ENCODE measurements around the gene LGR6. TPM values are rescaled to one million over a fixed set of nuclear protein-coding genes. Genes with fewer than 3 reads are reported as not detected.

LGR6 gene
- total and polyA plus RNA-seq, 2 of the 4 experiments (the other 2 are of a cell fraction): not detected

DNA sequence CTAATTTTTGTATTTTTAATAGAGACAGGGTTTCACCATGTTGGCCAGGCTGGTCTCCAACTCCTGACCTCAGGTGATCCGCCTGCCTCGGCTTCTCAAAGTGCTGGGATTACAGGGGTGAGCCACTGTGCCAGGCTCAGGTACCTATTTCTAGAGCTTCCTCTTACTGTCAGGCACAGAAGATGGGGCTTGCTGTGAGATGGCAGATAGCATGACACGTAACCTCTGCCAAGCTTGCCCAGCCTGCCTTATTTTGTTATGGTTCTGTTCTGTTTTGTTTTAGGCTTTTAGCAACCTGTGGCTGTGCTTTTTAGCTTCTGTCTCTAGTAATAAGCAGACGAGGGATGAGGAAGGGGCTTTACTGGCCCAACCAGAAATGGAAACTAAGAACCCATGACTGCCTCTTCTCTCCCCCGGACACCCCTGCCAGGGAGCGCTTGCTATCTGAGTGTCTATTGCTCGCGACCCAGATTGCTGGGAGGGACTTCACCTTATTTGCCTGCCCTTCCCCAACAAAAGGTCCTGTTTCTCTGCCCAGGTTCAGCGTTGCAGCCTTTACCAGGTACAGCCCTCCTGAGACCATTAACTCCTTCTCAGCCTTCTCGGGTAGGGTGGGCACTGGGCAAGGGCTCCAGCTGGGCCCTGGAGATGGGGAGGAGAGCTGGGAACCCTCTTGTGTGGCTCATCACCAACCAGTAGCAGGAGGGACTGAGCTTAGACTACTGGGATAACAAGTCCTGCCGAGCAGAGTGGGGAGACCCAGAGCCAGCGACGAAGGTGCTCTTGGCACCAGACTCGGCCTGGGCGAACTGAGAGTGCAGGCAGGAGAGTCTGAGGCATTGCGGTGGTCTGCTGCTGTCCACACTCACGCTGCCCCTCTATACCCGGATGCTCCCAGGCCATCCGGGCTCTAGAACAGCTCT lies 13.5 kb upstream of the LGR6 start:
- no peak overlapping the region for H3K9ac ChIP-seq (ENCODE audit: low read depth, low read length)
- no peak overlapping the region for H4K91ac ChIP-seq (ENCODE audit: insufficient read depth, low read depth, low read length)
- DNase-seq: no peak
- H3K4ac ChIP-seq (ENCODE audit: low read depth, low read length): no peak overlapping the region
- H3K36me3 ChIP-seq (ENCODE audit: control insufficient read depth, insufficient read depth, low read length): no peaks in the 10 kb centered on the region
- H3K27me3 ChIP-seq (ENCODE audit: control insufficient read depth, insufficient read depth, low read length): peaks cover 72% of the 10 kb centered on the region
- no peak overlapping the region for H2AK5ac ChIP-seq (ENCODE audit: low read depth, low read length)
- POLR2A ChIA-PET (ENCODE audit: unreplicated experiment): no interaction called here
- no peaks in the 10 kb centered on the region for H3K4me1 ChIP-seq (ENCODE audit: control insufficient read depth, insufficient read depth, low read length)
- H4K20me1 ChIP-seq (ENCODE audit: insufficient read depth, low read length): peaks cover 4% of the 10 kb centered on the region; the same call in 1 of the 2 replicates
- no TSS peak for BruUV-seq (replicated peaks)
- no peak overlapping the region for H3K4me3 ChIP-seq (ENCODE audit: insufficient read depth, low read depth, low read length)
- H3K9me3 ChIP-seq (ENCODE audit: control insufficient read depth, insufficient read depth, low read length): no peaks in the 10 kb centered on the region
- H2BK20ac ChIP-seq (ENCODE audit: low read depth, low read length): no peak overlapping the region
- 59% methylated on average over 7 of the region's 19 CpGs; no CpG with 5 or more reads in 1 of the 2 experiments for WGBS, 2 experiments (ENCODE audit: extremely low coverage in 2 of 2, insufficient read length in 1 of 2)
- intact Hi-C loops (cut with micrococcal nuclease): no loop called here
- H2BK5ac ChIP-seq (ENCODE audit: low read depth, low read length, poor library complexity, severe bottlenecking): no peak overlapping the region
- H2BK15ac ChIP-seq (ENCODE audit: low read depth, low read length): no peak overlapping the region
- H3K23ac ChIP-seq (ENCODE audit: low read depth, low read length): no peak overlapping the region
- H3K9me1 ChIP-seq (ENCODE audit: insufficient read depth, low read length): no peaks in the 10 kb centered on the region
- H3K14ac ChIP-seq (replicated peaks; ENCODE audit: low read depth, low read length): no peak overlapping the region
- H2AFZ ChIP-seq (replicated peaks; ENCODE audit: low read length, poor library complexity): no peak overlapping the region
- ATAC-seq (ENCODE audit: low read depth): no peak
- CTCF ChIA-PET: interaction anchor here (0.9 kb wide), 1 partner anchor 9 kb away, joined by 3 read pairs; no protein-coding TSS in a partner anchor
- H4K8ac ChIP-seq (ENCODE audit: low read depth in 2 of 2, low read length in 2 of 2): no peak overlapping the region
- H3K56ac ChIP-seq (ENCODE audit: extremely low read depth, insufficient read depth, low read length): no peak overlapping the region
- dilution Hi-C loops (cut with HindIII; ENCODE audit: low sequenced_read_pairs, unreplicated experiment): no loop called here
- H2AK9ac ChIP-seq (replicated peaks; ENCODE audit: low read depth, low read length, poor library complexity): no peak overlapping the region
- no peak overlapping the region for H3K18ac ChIP-seq (ENCODE audit: low read depth, low read length)
- no peaks in the 10 kb centered on the region for H3K79me1 ChIP-seq (ENCODE audit: low read depth in 1 of 2, low read length in 2 of 2)
- no peak overlapping the region for H3K4me2 ChIP-seq (ENCODE audit: low read depth, low read length)
- H2BK120ac ChIP-seq (ENCODE audit: low read depth, low read length): no peak overlapping the region
- H4K5ac ChIP-seq (ENCODE audit: low read depth, low read length): no peak overlapping the region
- in situ Hi-C loops (cut with MboI; ENCODE audit: low sequenced_read_pairs): no loop called here
- TF ChIP-seq RFX5 (IDR thresholded peaks at IDR 0.05; ENCODE audit: low read depth, low read length) (no peak), NFE2L2 (IDR thresholded peaks at IDR 0.05; ENCODE audit: low read depth, low read length) (no peak), FOS (IDR thresholded peaks at IDR 0.05; ENCODE audit: low read depth, low read length) (no peak), POLR2A (IDR thresholded peaks at IDR 0.05; ENCODE audit: low read depth, low read length) (no peak), MAZ (IDR thresholded peaks at IDR 0.05; ENCODE audit: borderline replicate concordance, low read depth, low read length) (no peak), RCOR1 (IDR thresholded peaks at IDR 0.05; ENCODE audit: insufficient replicate concordance, low read length) (no peak)
- TF ChIP-seq, protein P1, sequence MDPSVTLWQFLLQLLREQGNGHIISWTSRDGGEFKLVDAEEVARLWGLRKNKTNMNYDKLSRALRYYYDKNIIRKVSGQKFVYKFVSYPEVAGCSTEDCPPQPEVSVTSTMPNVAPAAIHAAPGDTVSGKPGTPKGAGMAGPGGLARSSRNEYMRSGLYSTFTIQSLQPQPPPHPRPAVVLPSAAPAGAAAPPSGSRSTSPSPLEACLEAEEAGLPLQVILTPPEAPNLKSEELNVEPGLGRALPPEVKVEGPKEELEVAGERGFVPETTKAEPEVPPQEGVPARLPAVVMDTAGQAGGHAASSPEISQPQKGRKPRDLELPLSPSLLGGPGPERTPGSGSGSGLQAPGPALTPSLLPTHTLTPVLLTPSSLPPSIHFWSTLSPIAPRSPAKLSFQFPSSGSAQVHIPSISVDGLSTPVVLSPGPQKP (IDR thresholded peaks at IDR 0.05; ENCODE audit: borderline replicate concordance, low read depth, low read length): no peak
- TF ChIP-seq, protein P2, sequence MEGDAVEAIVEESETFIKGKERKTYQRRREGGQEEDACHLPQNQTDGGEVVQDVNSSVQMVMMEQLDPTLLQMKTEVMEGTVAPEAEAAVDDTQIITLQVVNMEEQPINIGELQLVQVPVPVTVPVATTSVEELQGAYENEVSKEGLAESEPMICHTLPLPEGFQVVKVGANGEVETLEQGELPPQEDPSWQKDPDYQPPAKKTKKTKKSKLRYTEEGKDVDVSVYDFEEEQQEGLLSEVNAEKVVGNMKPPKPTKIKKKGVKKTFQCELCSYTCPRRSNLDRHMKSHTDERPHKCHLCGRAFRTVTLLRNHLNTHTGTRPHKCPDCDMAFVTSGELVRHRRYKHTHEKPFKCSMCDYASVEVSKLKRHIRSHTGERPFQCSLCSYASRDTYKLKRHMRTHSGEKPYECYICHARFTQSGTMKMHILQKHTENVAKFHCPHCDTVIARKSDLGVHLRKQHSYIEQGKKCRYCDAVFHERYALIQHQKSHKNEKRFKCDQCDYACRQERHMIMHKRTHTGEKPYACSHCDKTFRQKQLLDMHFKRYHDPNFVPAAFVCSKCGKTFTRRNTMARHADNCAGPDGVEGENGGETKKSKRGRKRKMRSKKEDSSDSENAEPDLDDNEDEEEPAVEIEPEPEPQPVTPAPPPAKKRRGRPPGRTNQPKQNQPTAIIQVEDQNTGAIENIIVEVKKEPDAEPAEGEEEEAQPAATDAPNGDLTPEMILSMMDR (conservative IDR thresholded peaks at IDR 0.05; ENCODE audit: low read depth, low read length): no peak
- no peak overlapping the region for H3K27ac ChIP-seq (ENCODE audit: insufficient read depth, low read length)
